ENCODE data around the gene PGPEP1.
"Not testable (repeated sequence)": the region's sequence is repeated elsewhere in the genome, so short reads cannot be mapped to it uniquely, and the experiment has no call there.

PGPEP1 gene

DNA sequence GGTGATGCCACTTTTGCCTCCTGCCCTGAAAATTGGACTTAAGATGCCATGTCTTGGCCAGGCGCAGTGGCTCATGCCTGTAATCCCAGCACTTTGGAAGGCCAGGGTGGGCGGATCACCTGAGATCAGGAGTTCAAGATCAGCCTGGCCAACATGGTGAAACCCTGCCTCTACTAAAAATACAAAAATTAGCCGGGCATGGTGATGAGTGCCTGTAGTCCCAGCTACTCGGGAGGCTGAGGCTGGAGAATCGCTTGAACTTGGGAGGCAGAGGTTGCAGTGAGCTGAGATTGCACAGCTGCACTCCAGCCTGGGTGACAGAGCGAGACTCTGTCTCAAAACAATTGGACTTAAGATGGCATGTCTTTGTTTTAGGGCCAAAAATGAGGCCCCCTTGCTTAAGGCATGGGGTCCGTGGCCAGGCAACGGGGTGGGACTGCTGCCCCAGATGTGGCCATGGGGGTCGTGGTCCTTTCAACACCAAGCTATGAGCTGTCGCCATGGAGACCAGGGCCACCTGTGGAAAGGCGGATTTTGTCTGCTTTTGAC lies 24.0 kb downstream of the PGPEP1 start:
- not testable (repeated sequence) for DNase-seq (ENCODE audit: low read depth, low spot score)

DNA sequence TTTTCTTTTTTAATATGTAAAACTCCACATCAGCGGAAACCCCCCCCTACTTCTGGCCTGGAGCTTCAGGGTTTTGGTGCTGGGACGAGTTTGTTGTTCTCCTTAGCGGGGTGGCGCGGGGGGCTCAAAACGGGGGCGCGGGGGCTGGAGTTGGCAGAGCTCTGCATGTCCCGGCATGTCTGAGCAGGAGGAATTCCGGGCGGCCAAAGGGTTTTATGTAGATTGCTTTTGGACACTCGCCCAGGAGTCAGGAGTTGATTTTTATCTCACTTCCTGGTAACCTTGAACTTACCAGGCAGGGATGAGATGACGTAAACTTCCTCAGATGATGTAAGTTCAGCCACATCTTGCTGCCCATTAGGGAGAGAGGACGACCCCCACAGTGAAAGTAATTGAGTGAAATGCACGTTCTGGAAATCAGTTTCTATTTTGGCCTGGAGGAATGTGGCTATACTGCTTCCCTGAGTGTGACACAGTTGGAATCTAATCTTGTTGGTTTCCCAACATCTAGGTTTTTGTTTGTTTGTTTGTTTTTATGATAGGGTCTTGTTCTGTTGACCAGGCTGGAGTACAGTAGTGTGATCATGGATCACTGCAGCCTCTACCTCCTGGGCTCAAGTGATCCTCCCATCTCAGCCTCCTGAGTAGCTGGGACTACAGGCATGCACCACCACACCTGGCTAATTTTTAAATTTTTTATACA lies 24.6 kb downstream of the PGPEP1 start:
- no peak for DNase-seq (ENCODE audit: low read depth, low spot score)

DNA sequence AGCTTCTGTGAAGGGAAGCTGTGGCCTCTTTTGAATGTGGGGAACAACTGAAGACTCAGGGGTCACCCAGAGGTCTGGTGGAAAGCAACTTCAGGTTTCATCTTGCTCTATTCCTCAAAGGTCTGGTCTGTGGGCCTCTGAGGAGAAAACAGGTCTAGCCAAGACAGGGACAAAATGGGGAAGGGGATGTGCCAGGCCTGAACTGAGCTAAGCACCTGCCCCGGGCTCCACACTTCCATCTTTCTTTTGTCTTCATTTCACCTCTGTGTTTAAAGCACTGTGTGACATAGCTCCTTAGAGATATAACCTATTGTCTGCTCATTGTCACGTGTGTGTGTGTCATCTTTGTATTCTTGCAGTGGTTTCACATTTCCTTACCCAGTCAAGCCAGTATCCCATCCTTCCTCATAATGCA lies 25.6 kb downstream of the PGPEP1 start:
- no peak for DNase-seq (ENCODE audit: low read depth, low spot score)

DNA sequence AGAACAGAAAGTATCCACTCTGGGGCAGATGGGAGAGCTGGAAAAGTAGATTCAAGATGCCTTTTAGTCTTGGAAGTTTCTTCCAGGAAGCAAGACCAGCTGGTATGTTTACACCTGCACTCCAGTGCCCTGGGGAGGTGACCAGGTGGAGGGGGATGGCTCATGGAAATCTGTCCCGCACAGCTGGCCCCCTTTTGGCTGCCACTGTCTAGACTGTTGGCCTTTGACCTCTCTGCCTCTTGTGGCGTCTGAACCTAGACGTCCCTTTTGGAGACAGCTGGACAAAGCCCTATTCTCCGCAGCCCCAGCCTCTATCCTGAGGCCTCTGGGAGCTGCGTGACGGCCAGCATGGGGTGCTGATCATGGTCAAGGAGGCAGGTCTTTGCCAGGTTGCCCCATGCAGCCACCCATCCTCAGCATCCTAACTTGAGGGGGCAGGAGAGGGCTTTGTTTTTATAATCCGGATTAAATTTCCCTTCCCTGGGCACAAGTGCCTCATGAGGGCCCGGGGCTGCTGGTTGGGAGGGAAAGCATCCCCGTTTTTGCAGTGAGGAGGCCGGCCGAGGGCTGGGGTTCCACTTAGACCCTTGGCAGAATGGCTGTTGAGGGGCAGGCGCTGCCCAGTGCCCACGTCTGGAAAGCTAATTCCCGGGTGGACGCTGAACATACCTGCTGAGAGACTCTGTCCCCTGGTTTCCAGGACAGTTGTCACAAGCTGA lies 28.3 kb downstream of the PGPEP1 start:
- DNase-seq (ENCODE audit: low read depth, low spot score), result no peak

DNA sequence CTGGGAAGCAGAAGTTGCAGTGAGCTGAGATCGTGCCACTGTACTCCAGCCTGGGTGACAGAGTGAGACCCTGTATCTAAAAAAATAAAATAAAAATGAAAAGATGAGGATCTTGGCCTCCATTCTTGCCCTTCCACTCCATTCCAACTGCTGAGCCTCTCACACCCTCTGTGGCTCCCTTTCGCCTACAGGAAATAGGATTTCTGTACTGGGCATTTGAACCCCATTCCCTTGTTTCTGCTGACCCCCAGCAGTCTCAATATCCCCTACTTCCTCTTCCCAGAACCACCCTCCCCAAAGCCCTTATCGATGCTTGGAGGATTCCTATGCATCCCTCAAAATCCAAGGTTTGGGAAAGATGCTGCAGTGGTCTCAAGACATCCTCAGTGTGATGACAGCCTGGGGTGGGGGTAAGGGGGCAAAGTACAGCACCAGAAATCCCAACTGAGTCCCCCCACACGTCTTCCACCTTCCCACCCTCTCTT lies 33.1 kb downstream of the PGPEP1 start:
- DNase-seq (ENCODE audit: low read depth, low spot score), result no peak

DNA sequence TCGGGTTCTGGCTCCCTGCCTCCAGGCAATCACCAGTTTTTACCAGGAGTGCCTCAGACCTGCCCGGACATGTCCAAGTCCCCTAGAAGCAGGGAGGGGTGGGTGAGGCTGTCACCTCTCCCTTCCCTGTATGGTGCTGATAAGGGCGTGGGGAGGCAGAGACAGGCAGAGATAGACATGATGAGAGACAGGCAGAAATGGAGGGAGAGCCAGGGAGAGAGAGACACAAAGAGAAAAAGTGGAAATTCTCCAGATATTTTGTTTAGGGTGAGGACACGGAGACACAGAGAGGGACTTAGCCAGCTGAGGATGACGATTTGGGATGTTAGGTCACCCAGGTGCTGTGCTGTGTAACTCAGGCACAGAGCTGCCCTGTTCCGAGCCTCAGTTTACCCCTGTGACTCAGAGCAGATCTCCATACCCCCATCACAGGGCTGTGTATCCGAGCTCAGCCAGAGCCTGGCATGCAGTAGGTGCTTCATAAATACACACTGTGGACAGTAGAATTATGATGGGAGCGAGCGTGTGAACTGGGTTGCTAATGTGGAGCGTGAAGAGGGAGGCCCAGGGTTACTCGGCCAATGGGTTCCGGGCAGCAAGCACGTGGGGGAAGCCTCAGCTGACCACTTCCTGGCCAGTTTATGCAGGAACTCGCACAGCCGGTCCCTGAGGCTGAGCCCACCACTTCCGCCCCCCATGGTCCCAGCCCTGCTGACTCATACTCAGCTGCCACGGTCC lies 33.7 kb downstream of the PGPEP1 start:
- no peak for DNase-seq (ENCODE audit: low read depth, low spot score)

DNA sequence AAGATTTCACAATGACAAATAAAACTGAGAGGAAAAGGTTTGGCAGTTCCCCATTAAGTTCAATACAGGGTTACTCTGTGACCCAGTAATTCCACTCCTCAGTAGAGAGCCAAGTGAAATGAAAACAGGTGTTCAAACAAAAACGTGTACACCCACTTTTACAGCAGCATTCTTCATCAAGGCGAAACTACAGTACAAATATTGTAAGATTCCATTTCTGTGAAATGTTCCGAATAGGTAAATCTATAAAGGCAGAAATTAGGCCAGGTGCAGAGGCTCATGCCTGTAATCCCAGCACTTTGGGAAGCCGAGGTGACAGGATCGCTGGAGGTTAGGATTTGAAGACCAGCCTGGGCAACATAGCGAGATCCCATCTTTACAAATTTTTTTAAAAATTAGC lies 36.6 kb downstream of the PGPEP1 start:
- DNase-seq (ENCODE audit: low read depth, low spot score), result no peak

DNA sequence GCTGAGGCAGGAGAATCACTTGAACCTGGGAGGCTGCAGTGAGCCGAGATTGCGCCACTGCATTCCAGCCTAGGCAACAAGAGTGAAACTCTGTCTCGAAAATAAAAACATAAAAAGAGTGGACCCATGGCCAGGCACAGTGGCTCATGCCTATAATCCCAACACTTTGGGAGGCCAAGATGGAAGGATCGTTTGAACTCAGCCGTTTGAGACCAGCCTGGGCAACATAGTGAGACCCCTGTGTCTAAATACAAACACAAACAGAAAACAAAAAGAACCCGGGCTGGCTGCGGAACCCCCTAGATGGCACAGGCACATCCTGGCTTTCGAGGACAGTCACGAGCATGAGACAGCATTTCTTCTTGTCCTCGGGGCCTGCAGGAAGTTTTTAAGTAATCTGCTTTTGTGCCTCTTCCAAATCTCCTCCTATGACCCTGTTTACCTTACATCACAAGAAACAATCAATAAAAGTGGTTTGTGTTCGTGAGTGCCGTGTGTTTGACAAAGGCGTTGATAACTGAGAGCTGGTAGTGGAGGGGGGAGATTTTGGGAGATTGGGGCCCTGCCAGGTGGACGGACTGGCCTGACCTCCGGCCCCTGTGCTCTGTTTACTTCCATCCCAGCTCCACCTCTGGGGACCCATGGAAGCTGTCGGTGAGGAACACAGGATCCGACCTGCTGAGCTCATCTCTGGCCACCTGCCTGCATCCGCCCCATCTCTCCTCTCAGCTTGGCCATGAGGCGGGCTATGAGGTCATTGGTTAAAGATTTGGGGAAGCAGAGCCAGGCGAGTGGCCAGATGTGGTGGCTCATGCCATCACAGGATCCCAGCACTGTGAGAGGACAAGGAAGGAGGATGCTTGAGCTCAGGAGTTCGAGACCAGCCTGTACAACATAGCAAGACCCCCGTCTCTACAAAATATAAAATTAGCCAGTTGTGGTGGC lies 39.7 kb downstream of the PGPEP1 start:
- no peak for DNase-seq (ENCODE audit: low read depth, low spot score)

DNA sequence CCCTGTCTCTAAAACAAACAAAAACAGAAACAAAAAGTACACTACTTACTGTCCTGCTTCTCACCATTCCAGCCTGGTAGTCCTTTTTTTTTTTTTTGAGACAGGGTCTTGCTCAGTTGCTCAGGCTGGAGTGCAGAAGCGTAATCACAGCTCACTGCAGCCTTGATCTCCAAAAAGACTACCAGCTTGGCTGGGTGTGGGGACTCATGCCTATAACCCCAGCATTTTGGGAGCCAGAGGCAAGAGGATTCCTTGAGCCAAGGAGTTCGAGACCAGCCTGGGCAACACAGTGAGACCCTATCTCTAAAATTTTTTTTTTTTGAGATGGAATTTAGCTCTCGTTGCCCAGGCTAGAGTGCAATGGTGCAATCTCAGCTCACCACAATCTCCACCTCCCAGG lies 40.4 kb downstream of the PGPEP1 start:
- DNase-seq (ENCODE audit: low read depth, low spot score), result no peak

DNA sequence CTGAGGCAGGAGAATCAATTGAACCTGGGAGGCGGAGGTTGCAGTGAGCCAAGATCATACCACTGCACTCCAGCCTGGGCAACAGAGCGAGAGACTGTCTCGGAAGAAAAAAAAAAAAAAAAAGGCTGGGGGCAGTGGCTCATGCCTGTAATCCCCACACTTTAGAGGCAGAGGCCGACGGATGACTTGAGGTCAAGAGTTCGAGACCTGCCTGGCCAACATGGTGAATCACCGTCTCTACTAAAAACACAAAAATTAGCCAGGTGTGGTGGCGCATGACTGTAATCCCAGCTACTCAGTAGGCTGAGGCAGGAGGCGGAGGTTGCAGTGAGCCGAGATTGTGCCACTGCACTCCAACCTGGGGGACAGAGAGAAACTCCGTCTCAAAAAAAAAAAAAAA lies 43.2 kb downstream of the PGPEP1 start:
- not testable (repeated sequence) for DNase-seq (ENCODE audit: low read depth, low spot score)

DNA sequence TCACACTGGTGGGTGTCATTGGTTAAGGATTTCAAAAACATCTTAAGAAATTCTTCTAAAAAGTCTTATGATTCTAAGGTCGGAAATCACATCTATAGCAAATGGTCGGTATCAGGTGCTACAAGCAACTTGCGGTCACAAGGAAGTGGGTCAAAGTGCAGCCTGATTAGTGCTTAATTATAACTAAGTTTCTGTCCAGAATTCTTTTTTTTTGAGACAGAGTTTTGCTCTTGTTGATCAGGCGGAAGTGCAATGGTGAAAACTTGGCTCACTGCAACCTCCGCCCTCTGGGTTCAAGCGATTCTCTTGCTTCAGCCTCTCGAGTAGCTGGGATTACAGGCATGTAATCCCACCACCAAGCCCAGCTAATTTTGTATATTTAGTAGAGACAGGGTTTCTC lies 44.4 kb downstream of the PGPEP1 start:
- no peak for DNase-seq (ENCODE audit: low read depth, low spot score)

DNA sequence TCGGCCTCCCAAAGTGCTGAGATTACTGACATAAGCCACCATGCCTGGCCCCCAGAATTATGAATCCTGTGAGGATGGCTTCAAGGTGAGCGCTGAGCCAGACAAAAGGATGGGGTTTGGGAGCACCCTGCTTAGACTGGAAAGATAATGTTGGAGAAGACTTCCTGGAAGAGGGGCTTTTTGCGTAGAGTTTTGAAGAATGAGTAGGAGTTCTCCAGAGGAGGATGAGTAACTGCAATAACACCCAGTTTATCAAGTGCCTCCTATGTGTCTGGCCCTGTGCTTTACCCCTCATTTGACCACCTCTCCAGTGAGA lies 44.9 kb downstream of the PGPEP1 start:
- DNase-seq (ENCODE audit: low read depth, low spot score), result no peak

DNA sequence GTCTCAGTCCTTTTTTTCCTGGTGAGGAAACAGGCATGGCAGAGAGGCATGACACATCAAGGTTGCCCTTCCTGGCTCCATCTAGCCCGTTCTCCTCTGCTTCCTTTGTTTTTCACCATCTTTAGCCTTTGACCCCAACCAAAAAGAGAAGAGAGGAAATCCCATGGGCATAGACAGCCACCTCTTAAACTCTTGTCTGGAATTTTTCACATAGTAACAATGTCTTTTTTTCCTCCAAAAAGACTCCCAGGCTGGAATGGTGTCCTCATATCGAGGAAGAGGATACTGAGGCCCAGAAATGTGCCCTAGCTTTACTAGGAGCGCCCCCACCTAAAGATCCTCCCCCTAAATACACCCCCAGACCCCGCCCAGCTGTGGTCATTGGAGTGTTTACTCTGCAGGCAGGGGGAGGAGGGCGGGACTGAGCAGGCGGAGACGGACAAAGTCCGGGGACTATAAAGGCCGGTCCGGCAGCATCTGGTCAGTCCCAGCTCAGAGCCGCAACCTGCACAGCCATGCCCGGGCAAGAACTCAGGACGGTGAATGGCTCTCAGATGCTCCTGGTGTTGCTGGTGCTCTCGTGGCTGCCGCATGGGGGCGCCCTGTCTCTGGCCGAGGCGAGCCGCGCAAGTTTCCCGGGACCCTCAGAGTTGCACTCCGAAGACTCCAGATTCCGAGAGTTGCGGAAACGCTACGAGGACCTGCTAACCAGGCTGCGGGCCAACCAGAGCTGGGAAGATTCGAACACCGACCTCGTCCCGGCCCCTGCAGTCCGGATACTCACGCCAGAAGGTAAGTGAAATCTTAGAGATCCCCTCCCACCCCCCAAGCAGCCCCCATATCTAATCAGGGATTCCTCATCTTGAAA lies 45.5 kb downstream of the PGPEP1 start, which contains the start of gene GDF15:
Gene GDF15 (plus strand): TSS at position 484 of the 868 bp plus-strand sequence. CDS start 32 bp downstream, at position 516.
- no peak for DNase-seq (ENCODE audit: low read depth, low spot score)

DNA sequence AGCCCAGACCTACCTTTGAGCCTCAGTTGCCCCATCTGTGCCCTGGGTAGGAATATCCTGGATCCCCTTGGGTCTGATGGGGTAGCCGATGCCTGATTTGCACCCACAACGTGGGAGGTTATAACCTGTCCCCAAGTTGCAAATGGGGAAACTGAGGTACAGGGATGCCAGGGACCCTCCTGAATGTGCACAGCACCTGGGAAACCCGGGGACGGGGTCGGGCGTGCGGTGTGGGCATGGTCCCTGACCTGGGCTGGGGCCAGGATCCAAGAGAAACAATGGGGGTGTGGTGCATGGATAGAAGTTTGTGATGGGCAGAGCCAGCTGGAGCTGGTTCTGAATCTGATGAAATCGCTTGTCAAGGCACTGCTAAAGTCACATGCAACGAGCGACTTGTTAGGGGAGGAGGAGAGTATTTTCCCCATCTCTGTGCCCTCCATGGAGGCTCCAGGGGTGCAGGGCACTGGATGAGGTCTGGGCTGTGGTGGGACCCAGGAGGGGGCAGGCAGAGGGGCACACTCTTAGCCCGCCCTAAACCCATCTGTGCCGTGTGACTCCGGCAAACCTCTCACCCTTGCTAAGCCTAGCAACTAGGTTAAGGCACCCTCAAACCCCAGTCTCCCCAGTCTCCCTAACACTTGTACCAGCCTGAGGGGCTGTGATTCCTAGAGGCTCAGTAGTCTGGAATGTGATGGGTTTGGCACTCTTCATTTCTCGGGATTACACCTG lies 46.3 kb downstream of the PGPEP1 start:
- DNase-seq (ENCODE audit: low read depth, low spot score), result no peak

DNA sequence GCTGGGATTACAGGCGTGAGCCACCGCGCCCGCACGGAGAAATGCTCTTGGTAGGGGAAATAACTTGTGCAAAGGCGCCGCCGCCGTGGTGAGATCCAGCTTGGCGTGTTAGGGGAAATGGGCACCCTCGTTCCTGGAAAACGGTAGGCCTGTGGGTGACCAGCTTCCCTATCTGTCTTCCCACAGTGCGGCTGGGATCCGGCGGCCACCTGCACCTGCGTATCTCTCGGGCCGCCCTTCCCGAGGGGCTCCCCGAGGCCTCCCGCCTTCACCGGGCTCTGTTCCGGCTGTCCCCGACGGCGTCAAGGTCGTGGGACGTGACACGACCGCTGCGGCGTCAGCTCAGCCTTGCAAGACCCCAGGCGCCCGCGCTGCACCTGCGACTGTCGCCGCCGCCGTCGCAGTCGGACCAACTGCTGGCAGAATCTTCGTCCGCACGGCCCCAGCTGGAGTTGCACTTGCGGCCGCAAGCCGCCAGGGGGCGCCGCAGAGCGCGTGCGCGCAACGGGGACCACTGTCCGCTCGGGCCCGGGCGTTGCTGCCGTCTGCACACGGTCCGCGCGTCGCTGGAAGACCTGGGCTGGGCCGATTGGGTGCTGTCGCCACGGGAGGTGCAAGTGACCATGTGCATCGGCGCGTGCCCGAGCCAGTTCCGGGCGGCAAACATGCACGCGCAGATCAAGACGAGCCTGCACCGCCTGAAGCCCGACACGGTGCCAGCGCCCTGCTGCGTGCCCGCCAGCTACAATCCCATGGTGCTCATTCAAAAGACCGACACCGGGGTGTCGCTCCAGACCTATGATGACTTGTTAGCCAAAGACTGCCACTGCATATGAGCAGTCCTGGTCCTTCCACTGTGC lies 47.9 kb downstream of the PGPEP1 start:
- peak; percentile 50 for DNase-seq (ENCODE audit: low read depth, low spot score)

DNA sequence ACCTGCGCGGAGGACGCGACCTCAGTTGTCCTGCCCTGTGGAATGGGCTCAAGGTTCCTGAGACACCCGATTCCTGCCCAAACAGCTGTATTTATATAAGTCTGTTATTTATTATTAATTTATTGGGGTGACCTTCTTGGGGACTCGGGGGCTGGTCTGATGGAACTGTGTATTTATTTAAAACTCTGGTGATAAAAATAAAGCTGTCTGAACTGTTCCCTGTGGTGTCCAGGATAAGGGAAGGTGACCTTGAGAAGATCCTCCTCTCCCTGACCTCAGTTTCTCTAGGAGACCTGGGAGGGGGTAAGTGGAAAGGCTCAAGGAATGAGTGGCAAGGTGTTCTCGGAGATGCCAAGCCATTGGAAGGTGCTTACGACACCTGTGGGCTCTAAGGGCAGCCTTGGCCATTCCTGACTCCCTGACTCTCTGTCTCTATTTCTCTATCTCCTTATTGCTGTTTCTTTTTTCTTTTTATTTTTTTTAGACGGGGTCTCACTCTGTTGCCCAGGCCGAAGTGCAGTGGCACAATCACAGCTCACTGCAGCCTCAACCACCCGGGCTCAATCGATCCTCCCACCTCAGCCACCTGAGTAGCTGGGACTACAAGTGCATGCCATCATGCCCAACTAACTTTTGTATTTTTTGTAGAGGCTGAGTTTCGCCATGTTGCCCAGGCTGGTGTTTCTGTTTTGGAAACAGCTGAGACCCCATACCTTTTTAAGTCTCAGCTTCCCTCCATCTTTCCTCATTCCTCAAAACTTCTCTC lies 48.7 kb downstream of the PGPEP1 start:
- DNase-seq (ENCODE audit: low read depth, low spot score), result no peak

DNA sequence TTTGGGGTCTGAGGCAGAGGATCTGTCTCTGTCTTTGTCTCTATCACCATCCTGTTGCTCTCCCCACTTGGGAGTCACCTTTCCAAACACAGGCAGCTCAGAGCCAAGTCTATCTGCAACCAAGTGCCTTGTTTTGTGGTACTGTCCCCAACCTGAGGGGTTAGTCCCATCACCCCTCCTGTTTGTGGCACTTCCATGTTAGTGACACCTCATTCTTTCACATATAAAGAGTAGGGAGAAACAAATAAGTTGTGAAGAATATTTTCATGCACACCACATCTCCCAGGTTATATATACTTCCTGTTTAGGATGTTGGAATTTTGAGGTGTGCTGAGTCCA lies 49.3 kb downstream of the PGPEP1 start:
- DNase-seq (ENCODE audit: low read depth, low spot score), result no peak
